Mucosa of stomach (tissue), 1 donor: ENCODE data around the gene SLC6A9.

Experiments
- H3K27me3 ChIP-seq: one replicate; pipeline ENCODE4 v1.7.0; 2013; ENCODE audit warnings: mild to moderate bottlenecking, low read length; ENCODE audit not compliant: control insufficient read depth, insufficient read depth
- H3K36me3 ChIP-seq: one replicate; pipeline ENCODE4 v1.7.0; 2013; ENCODE audit warnings: low read length; ENCODE audit not compliant: control insufficient read depth, insufficient read depth
- H3K4me1 ChIP-seq: one replicate; pipeline ENCODE4 v1.7.0; 2013; ENCODE audit warnings: mild to moderate bottlenecking, low read length; ENCODE audit not compliant: control insufficient read depth, insufficient read depth
- H3K4me3 ChIP-seq: one replicate; pipeline ENCODE4 v1.7.0; 2013; ENCODE audit warnings: low read length
- H3K9ac ChIP-seq: one replicate; pipeline ENCODE4 v1.7.0; 2013; ENCODE audit warnings: mild to moderate bottlenecking, low read length, moderate library complexity
- H3K9me3 ChIP-seq: one replicate; pipeline ENCODE4 v1.7.0; 2013; ENCODE audit warnings: mild to moderate bottlenecking, low read length, moderate library complexity; ENCODE audit not compliant: control insufficient read depth
- donor health status: Pancreatic carcinoma.

The SLC6A9 gene

GRCh38 chr1:43951021-43951985 is 80.0 kb downstream of the SLC6A9 start:
- peaks cover 12% of the 10 kb centered on the region for H3K4me1 ChIP-seq
- H3K4me3 ChIP-seq, result no peak overlapping the region
- no peaks in the 10 kb centered on the region for H3K9me3 ChIP-seq
- no peaks in the 10 kb centered on the region for H3K36me3 ChIP-seq
- H3K9ac ChIP-seq, result no peak overlapping the region
- H3K27me3 ChIP-seq, result no peaks in the 10 kb centered on the region

GRCh38 chr1:43949678-43950077 is 81.6 kb downstream of the SLC6A9 start:
- no peak overlapping the region for H3K9ac ChIP-seq
- peaks cover 12% of the 10 kb centered on the region for H3K4me1 ChIP-seq
- no peaks in the 10 kb centered on the region for H3K27me3 ChIP-seq
- H3K9me3 ChIP-seq, result no peaks in the 10 kb centered on the region
- no peak overlapping the region for H3K4me3 ChIP-seq
- H3K36me3 ChIP-seq, result no peaks in the 10 kb centered on the region

GRCh38 chr1:43947874-43948437 is 83.3 kb downstream of the SLC6A9 start:
- H3K4me3 ChIP-seq, result peak overlapping the region; percentile 53
- peaks cover 12% of the 10 kb centered on the region for H3K4me1 ChIP-seq
- H3K9ac ChIP-seq, result peak overlapping the region; percentile 89
- H3K27me3 ChIP-seq, result no peaks in the 10 kb centered on the region
- H3K36me3 ChIP-seq, result no peaks in the 10 kb centered on the region
- no peaks in the 10 kb centered on the region for H3K9me3 ChIP-seq

GRCh38 chr1:43947061-43947873 is 84.0 kb downstream of the SLC6A9 start:
- no peaks in the 10 kb centered on the region for H3K27me3 ChIP-seq
- H3K9me3 ChIP-seq, result no peaks in the 10 kb centered on the region
- H3K4me3 ChIP-seq, result peak overlapping the region; percentile 53
- H3K36me3 ChIP-seq, result no peaks in the 10 kb centered on the region
- peak overlapping the region; percentile 89 for H3K9ac ChIP-seq
- peaks cover 12% of the 10 kb centered on the region for H3K4me1 ChIP-seq
